HG03139 (cell line): ENCODE measurements around the gene ARHGEF39.

Experiments
- ATAC-seq: cut with Tn5 transposase; IDR thresholded peaks from one replicate; pipeline ENCODE4 v1.9.1; 2021; ENCODE audit not compliant: unreplicated experiment

ARHGEF39 gene

DNA sequence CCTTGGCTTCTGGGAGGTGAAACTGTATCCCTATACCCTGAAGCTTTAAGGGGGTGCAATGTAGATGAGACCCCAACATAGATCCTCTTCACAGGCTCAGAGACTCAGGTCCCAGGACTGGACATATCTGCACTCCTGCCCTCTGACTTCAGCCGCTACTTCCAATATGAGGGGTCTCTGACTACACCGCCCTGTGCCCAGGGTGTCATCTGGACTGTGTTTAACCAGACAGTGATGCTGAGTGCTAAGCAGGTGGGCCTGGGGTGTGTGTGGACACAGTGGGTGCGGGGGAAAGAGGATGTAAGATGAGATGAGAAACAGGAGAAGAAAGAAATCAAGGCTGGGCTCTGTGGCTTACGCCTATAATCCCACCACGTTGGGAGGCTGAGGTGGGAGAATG is 14.1 kb upstream of the ARHGEF39 start:
- no peak for ATAC-seq

DNA sequence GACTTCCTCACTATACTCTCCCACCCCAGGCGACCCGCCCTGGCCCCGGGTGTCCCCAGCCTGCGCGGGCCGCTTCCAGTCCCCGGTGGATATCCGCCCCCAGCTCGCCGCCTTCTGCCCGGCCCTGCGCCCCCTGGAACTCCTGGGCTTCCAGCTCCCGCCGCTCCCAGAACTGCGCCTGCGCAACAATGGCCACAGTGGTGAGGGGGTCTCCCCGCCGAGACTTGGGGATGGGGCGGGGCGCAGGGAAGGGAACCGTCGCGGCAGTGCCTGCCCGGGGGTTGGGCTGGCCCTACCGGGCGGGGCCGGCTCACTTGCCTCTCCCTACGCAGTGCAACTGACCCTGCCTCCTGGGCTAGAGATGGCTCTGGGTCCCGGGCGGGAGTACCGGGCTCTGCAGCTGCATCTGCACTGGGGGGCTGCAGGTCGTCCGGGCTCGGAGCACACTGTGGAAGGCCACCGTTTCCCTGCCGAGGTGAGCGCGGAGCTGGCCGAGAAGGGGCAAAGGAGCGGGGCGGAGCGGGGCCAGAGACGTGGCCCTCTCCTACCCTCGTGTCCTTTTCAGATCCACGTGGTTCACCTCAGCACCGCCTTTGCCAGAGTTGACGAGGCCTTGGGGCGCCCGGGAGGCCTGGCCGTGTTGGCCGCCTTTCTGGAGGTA is 10.9 kb upstream of the ARHGEF39 start:
- ATAC-seq, result no peak

DNA sequence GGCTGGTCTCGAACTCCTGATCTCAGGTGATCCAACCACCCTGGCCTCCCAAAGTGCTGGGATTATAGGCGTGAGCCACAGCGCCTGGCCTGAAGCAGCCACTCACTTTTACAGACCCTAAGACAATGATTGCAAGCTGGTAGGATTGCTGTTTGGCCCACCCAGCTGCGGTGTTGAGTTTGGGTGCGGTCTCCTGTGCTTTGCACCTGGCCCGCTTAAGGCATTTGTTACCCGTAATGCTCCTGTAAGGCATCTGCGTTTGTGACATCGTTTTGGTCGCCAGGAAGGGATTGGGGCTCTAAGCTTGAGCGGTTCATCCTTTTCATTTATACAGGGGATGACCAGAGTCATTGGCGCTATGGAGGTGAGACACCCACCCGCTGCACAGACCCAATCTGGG is 10.2 kb upstream of the ARHGEF39 start:
- no peak for ATAC-seq

DNA sequence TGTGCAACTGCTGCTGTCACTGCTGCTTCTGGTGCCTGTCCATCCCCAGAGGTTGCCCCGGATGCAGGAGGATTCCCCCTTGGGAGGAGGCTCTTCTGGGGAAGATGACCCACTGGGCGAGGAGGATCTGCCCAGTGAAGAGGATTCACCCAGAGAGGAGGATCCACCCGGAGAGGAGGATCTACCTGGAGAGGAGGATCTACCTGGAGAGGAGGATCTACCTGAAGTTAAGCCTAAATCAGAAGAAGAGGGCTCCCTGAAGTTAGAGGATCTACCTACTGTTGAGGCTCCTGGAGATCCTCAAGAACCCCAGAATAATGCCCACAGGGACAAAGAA is 9.0 kb upstream of the ARHGEF39 start:
- no peak for ATAC-seq

DNA sequence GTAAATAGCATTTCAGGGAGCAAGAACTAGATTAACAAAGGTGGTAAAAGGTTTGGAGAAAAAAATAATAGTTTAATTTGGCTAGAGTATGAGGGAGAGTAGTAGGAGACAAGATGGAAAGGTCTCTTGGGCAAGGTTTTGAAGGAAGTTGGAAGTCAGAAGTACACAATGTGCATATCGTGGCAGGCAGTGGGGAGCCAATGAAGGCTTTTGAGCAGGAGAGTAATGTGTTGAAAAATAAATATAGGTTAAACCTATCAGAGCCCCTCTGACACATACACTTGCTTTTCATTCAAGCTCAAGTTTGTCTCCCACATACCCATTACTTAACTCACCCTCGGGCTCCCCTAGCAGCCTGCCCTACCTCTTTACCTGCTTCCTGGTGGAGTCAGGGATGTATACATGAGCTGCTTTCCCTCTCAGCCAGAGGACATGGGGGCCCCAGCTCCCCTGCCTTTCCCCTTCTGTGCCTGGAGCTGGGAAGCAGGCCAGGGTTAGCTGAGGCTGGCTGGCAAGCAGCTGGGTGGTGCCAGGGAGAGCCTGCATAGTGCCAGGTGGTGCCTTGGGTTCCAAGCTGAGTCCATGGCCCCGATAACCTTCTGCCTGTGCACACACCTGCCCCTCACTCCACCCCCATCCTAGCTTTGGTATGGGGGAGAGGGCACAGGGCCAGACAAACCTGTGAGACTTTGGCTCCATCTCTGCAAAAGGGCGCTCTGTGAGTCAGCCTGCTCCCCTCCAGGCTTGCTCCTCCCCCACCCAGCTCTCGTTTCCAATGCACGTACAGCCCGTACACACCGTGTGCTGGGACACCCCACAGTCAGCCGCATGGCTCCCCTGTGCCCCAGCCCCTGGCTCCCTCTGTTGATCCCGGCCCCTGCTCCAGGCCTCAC is 8.4 kb upstream of the ARHGEF39 start, which contains the start of gene CA9:
TSS of gene CA9 (plus strand) at position 797 of the 893 bp plus-strand sequence. CDS start at position 829, 32 bp downstream.
- ATAC-seq, result no peak

DNA sequence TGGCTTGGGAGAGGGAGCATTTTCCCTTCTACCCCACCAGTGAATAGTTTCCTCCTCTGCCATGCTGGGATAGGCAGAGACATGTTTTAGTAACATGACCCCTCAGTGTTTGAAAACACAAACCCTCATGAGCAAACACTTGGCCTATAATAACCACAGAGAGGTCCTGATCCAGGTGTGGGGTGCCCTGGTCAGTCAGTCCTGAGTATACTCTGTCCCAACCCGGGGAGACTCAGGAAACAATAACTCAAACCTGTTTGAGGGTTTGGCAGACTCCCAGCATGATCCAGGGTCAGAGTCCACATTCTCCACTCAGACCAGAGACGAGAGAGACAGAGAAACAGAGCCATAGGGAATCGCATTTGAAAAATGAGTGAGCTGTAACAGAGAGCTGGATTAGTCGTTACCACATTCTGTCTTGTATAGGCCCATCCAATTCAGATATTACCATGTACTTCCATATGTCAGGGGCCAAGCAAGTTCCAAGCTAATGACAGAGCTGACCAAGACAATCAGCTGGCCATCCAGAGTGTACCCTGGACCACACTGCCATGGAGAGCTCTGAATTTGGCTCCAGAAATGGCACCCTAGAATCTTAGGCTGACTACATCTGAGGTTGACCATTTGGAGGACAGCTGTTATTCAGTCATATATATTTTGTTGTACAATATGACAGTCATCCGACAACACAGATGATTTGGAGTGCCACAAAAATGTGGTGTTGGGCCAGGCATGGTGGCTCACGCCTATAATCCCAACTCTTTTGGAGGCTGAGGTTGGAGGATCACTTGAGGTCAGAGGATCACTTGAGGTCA is 4.5 kb upstream of the ARHGEF39 start:
- ATAC-seq, result no peak

DNA sequence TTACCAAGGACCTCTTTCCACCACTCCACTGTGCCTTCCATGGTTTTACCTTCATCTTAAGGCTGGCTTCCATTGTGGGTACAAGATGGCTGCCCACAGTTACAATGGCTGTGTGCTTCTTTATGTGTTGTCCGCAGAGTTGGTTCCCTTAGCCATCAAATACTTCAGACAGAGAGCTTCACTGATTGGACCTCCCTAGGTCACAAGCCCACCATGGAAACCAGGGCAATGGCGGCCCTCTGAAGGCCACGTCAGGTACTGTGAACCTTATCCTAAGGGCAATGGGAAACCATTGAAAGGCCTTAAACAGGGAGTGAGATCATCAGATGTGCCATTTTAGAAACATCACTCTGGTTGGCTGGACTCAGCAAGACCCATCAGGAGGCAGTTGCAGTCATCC is 2.9 kb upstream of the ARHGEF39 start:
- ATAC-seq, result no peak

DNA sequence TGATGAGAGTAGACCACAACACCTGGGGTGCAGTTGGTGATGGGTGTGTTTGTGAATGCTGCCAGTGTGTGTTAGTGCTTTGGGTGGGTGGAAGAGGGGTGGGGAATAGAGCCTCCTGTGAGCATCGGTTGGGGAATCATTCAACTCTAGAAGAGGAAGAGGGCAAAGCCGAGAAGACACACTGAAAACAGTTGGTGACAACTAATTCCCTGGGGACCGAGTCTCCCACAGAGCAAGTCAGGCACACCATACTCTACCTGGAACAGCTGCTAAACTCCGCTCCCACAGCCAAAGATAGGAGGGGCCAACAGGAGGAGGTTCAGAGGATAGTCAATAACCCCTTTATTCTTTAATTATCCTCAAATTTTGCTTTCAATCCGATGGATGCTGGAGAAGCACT is 1.6 kb upstream of the ARHGEF39 start:
- no peak for ATAC-seq

DNA sequence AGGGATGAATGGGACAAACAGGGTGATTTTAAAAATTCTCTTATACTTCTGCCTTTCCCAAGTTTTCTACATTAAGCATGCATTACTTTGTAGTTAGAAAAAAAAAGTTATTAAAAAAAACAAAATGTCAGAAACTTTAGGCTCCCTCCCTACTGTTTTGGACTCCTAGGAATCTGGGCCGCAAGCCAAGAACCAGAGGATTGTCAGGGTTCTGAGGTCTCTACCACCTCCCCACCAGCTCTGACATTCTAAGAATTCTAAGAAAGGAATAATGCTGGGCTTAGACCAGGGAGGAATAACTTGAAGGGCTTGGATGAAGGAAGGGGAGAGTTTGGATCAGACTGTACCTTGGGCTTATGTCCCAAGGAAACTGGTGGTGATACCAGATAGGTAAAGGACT is 1.1 kb upstream of the ARHGEF39 start:
- ATAC-seq, result no peak

DNA sequence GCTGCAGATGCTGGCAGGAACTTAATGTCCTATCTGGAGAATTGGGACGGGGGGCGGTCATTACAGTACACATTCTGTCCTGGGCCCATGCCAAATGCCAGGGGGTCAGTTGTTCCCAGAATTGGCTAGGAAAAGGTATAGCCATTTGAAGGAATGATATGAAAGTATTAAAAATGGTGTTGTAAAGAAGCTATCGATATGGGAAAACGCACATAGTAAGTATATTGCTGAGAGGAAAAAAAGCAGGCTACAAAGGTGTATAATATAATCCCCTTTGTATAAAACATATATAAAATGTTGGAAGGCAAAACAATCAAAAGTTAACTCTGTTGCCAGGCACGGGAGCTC is 450 bp upstream of the ARHGEF39 start:
- no peak for ATAC-seq

DNA sequence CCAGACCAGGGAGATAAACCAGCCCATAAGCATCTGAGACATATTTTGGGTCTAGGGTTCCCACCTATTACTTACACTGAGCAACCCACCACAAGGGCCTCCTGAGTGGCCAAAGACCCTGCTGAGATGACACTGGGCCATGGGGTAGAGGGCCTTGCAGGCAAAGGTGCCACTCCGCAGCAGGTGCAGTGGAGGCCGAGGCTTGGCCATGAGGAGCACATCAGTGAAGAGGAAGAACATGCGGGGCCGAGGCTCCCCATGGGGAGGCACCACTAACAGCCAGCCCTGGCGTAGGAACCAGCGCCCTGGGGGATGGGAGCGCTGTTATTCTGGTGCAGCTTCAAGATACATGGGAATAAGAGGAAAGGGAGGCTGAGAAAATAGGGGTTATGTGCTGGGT is 2.6 kb downstream of the ARHGEF39 start:
- no peak for ATAC-seq

DNA sequence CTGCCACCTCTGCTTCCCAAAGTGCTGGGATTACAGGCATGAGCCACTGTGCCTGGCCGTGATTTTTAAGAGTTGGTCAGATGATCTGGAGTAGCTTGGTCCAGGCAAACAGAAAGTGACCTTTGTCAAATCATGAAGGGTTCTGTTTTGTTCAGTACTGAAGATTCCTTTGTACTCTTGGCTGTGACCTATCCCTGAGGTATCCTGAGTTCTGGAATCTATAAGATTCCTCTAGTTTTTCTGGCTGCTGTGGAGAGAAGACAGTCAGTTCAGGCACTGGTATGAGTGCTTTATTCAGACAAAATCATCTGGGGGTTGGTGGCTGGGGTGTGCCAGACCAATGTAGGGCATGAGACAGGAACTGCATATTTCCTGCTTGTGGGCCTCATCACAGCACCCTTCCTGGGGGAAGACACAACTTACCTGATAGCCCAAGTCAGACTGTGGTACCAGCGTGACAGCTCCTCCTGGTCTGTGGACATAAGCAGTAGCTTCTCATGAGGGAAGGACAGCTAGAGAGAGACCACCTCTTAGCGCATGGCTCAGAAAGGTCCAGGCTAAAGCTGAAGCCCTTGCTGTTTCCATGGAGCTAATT is 3.1 kb downstream of the ARHGEF39 start:
- no peak for ATAC-seq

DNA sequence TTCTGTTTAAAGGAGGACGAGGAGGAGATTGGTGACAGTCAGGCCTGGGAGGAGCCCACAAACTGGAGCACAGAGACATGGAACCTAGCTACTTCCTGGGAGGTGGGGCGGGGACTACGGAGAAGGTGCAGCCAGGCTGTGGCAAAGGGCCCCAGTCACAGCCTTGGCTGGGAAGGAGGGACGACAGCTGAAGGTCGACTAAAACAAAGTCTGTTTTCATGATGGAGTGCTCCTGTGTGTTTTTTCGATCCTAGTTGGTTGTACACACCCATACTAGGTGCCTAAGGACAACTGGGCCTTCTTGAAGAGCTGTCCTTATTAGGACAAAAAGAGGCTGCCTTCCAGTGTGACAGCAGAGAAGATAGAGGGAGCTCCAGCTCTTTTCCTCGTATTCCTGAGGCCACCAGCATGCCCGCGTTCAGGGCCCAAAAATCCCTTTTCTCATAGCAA is 4.0 kb downstream of the ARHGEF39 start:
- ATAC-seq, result no peak

DNA sequence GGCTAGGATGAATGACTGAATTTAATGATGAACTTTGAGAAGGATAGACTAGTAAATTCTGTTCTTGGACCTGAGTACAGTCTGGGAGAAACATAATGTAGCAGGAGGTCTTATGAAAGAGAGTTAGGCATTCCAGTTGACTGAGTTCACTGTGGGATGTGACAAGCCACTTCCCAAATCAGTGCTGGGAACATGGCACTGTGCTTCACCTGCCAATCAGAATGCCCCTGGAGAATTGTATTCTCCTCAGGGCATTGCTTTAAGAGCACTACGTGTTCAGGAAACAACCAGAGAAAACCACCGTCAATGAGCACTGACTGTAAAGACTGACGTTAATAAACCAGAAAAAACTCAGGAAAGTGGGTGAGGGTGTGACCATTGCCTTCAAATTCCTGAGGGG is 5.7 kb downstream of the ARHGEF39 start:
- ATAC-seq, result no peak

DNA sequence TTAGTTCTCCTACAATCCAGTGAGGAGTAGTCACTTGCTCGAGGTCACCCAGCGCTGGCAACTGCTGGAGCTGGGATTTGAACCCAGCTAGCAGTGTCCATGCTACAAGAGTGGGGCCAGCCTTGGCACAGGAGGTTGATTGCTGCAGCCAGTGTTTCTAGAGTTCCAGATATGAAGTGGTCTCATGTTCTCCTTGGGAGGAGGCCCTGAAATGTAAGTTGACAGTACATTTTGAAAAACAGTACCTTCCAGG is 6.1 kb downstream of the ARHGEF39 start:
- ATAC-seq, result no peak

DNA sequence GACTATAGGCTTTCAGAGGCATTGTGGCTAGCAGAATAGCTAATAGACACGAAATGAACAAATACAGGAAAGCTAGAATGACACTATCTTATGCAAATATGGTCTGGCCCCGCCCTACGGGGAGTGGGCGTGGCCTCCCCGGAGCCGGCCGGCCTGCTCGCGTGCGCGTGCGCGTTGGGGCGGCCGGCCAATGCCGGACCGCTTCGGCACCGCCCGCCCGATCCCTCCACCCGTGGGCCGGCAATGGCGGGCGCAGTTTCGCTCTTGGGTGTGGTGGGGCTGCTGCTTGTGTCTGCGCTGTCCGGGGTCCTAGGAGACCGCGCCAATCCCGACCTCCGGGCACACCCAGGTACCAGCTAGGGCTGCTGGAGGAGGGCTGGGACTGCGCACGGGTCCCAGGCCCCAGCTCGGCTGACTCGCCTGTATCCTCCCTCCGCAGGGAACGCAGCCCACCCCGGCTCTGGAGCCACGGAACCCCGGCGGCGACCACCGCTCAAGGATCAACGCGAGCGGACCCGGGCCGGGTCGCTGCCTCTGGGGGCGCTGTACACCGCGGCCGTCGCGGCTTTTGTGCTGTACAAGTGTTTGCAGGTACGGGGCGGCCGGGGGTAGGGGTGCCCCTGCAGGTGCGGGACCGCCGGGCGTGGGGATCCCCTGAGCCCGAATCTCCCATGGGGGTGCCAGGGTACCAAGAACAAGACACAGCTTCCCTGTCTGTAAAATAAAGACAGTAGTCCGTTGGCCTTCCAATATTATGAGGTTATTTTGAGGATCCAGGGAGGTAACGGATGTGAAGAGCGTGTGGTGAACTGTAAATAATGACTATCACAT is 6.6 kb downstream of the ARHGEF39 start, which contains the start of gene CCDC107:
TSS of gene CCDC107 (plus strand) at position 156 of the 831 bp plus-strand sequence. CDS start at position 244, 88 bp downstream.
- peak; percentile 54 for ATAC-seq

DNA sequence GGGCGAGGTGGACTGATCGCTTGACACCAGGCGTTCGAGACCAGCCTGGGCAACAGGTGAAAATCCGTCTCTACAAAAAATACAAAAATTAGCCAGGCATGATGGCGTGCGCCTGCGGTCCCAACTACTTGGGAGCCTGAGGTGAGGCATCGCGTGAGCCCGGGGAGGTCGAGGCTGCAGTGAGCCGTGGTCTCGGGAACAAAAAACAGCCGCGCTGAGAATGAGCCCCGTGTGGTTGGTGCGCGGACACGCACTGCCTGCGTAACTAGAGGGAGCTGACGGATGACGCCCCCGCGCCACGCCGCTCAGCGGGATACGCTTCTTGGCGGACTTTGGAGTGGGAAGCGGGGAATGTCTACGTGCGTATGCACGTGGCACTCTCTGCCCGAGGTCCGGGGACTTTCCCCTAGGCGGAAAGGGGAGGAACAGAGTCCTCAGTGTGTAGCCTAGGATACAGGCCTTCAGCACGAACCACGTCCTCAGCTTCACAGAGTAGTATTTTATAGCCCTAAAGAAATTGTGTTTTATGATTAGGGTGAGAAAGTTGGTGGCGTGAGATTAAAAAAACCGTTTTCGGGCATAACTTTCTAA is 7.4 kb downstream of the ARHGEF39 start, which contains the start of gene RMRP:
TSS of gene RMRP (minus strand) at position 474 of the 591 bp plus-strand sequence.
- ATAC-seq, result peak; percentile 78

DNA sequence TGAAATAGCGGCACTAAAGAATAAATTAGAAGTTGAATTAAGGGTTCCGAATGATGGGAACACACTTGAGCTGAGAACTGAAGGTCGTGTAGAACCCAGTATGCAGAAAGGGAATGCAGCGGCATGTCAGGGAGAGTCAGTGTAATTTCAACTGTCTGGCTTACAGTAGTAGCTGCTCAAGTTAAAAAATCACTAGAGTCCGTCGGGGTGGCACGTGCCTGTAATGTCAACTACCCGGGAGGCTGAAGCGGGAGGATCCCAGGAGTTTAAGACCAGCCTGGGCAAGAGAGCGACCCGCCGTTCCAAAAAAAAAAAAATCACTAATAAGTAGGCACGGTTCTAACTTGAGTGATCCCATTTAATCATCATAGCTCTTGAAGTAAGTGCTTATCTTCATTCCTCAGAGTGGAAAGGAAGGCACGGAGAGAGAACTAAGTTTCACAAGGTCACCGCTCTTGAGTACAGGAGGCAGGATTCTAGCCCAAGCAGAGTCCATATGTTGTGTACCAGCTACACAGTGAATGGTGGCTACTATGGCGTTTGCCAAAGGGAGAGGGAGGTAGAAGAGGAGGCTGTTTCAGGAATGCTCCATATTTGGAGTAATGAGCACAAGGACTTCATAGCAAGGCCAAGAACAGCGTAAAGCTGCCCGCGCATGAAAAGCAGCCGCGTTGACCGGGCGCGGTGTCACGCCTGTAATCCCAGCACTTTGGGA is 8.0 kb downstream of the ARHGEF39 start:
- no peak for ATAC-seq

DNA sequence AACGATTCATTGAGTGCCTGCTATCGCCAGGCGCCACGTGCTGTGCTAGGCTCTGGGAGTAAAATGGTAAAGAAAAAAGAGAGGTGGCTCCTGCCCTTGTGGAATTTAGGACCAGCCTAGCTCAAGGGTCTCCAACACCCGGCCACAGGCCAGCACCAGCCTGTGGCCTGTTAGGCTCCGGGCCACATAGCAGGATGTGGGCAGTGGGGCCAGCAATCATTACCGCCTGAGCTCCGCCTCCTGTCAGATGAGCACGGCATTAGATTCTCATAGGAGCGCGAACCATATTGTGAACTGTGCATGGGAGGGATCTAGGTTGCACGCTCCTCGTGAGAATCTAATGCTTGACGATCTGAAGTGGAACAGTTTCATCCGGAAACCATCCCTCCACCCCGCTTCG is 8.6 kb downstream of the ARHGEF39 start:
- no peak for ATAC-seq
